A549 (cell line): ENCODE measurements around the gene MTO1. TPM values are rescaled to one million over a fixed set of nuclear protein-coding genes. Genes with fewer than 3 reads are reported as not detected.

Experiments used
- ATAC-seq, 2 experiments: fragments of 200-7000 bp in 1 of 2; fragments of >200 bp in 1 of 2; cut with Nextera tagmentation in 1 of 2; cut with Tn5 transposase in 1 of 2; 3 replicates each; pipeline versions ENCODE4 v1.8.0 to v1.9.1; 2018 to 2020; ENCODE audit warnings: mild to moderate bottlenecking in 1 of 2, moderate library complexity in 1 of 2
- CTCF ChIA-PET: fragments of 300-600 bp; sonication (Branson Sonifier 250); formaldehyde crosslinking; extraction: SDS; loops from one replicate; lab custom pipeline; 2021; ENCODE audit warnings: antibody characterized with exemption, inconsistent platforms; lab: Yijun Ruan, JAX
- POLR2A ChIA-PET: fragments of 350-600 bp; formaldehyde crosslinking; extraction: SDS; loops from one replicate; lab custom pipeline; 2021; ENCODE audit warnings: antibody characterized with exemption, inconsistent platforms; lab: Yijun Ruan, JAX
- DNase-seq, 2 experiments: peaks; one replicate each; pipeline versions ENCODE4 v3.0.0 to v3.0.0-alpha.2; 2011 to 2016; ENCODE audit warnings: low read depth in 1 of 2, low spot score in 1 of 2
- FAIRE-seq: peaks from 2 replicates; lab custom pipeline; 2011; peaks lifted over from hg19 to GRCh38; lab: Jason Lieb, UNC
- H3K27ac ChIP-seq, 2 experiments: fragments of >200 bp; sonication (Bioruptor Twin); formaldehyde crosslinking; 3 replicates each; pipeline ENCODE4 v1.5.1; 2016 to 2017
- H3K4me1 ChIP-seq: fragments of >200 bp; sonication (Bioruptor Twin); formaldehyde crosslinking; 3 replicates; pipeline ENCODE4 v1.6.1; 2016
- H3K4me2 ChIP-seq: fragments of >200 bp; sonication (Bioruptor Twin); formaldehyde crosslinking; 3 replicates; pipeline ENCODE4 v1.6.1; 2016
- H3K4me3 ChIP-seq: fragments of >200 bp; sonication (Bioruptor Twin); formaldehyde crosslinking; 3 replicates; pipeline ENCODE4 v1.5.1; 2016
- H3K9me3 ChIP-seq: fragments of >200 bp; sonication (Bioruptor Twin); formaldehyde crosslinking; 3 replicates; pipeline ENCODE4 v1.6.1; 2016
- ATOH8 ChIP-seq: fragments of 250-450 bp; sonication (Bioruptor Pico); IDR thresholded peaks from 2 replicates; pipeline ENCODE4 v1.5.0; 2020; ENCODE audit warnings: low read depth, mild to moderate bottlenecking, moderate library complexity
- BHLHE40 ChIP-seq: IDR thresholded peaks from 2 replicates; pipeline ENCODE4 v1.6.1; 2012; ENCODE audit warnings: low read depth, low read length, inconsistent platforms
- CBX2 ChIP-seq: fragments of 200-600 bp; sonication (generic); IDR thresholded peaks from 2 replicates; pipeline ENCODE4 v1.6.1; 2016; ENCODE audit warnings: low read depth, mild to moderate bottlenecking, borderline replicate concordance
- CEBPB ChIP-seq, 2 experiments: fragments of >200 bp in 1 of 2; sonication (Bioruptor Twin) in 1 of 2; formaldehyde crosslinking in 1 of 2; IDR thresholded peaks; 2 replicates each; pipeline ENCODE4 v1.6.1; 2012 to 2016
- CHD2 ChIP-seq: fragments of 150-350 bp; IDR thresholded peaks from 2 replicates; pipeline ENCODE4 v1.6.1; 2014; ENCODE audit warnings: low read length; ENCODE audit not compliant: partially characterized antibody
- CTCF ChIP-seq: fragments of >200 bp; sonication (Bioruptor Twin); formaldehyde crosslinking; IDR thresholded peaks from 3 replicates; pipeline ENCODE4 v1.5.1; 2016
- ELK1 ChIP-seq: fragments of 150-350 bp; IDR thresholded peaks from 2 replicates; pipeline ENCODE4 v1.6.1; 2014; ENCODE audit warnings: low read depth, mild to moderate bottlenecking, low read length
- FOSB ChIP-seq: fragments of 250-450 bp; sonication (Bioruptor Pico); IDR thresholded peaks from 2 replicates; pipeline ENCODE4 v1.5.0; 2020; ENCODE audit warnings: mild to moderate bottlenecking, moderate library complexity
- FOSL2 ChIP-seq, 2 experiments: fragments of 450-650 bp in 1 of 2; fragments of >200 bp in 1 of 2; sonication (Bioruptor Twin) in 1 of 2; formaldehyde crosslinking; IDR thresholded peaks; 2 replicates each; pipeline versions ENCODE4 v1.5.0 to v1.6.1; 2016 to 2020; ENCODE audit warnings: mild to moderate bottlenecking in 1 of 2, moderate library complexity in 1 of 2
- FOXS1 ChIP-seq: fragments of 250-450 bp; sonication (Bioruptor Pico); IDR thresholded peaks from 2 replicates; pipeline ENCODE4 v1.5.0; 2020; ENCODE audit warnings: mild to moderate bottlenecking, moderate library complexity
- GATA3 ChIP-seq: IDR thresholded peaks from 2 replicates; pipeline ENCODE4 v1.6.1; 2012; ENCODE audit warnings: borderline replicate concordance
- HEYL ChIP-seq: fragments of 250-450 bp; sonication (Bioruptor Pico); IDR thresholded peaks from 2 replicates; pipeline ENCODE4 v1.8.0; 2021; ENCODE audit warnings: mild to moderate bottlenecking, moderate library complexity
- HOXA7 ChIP-seq: fragments of 250-450 bp; sonication (Bioruptor Pico); IDR thresholded peaks from 2 replicates; pipeline ENCODE4 v1.5.0; 2020; ENCODE audit warnings: mild to moderate bottlenecking, moderate library complexity
- JUNB ChIP-seq: fragments of >200 bp; sonication (Bioruptor Twin); formaldehyde crosslinking; IDR thresholded peaks from 2 replicates; pipeline ENCODE4 v1.6.1; 2016
- KDM1A ChIP-seq: fragments of 200-600 bp; sonication (generic); IDR thresholded peaks from 2 replicates; pipeline ENCODE4 v1.6.1; 2016; ENCODE audit warnings: low read depth, mild to moderate bottlenecking
- MAX ChIP-seq: IDR thresholded peaks from 2 replicates; pipeline ENCODE4 v1.6.1; 2012
- MAZ ChIP-seq: fragments of 150-350 bp; IDR thresholded peaks from 2 replicates; pipeline ENCODE4 v1.6.1; 2014; ENCODE audit warnings: antibody characterized with exemption, low read depth, low read length, borderline replicate concordance
- MYC ChIP-seq: IDR thresholded peaks from 2 replicates; pipeline ENCODE4 v1.6.1; 2012; ENCODE audit warnings: mild to moderate bottlenecking, inconsistent platforms, low read length, improper control_type of control experiment, borderline replicate concordance
- NPAS2 ChIP-seq: fragments of 250-450 bp; sonication (Bioruptor Pico); IDR thresholded peaks from 2 replicates; pipeline ENCODE4 v1.8.0; 2022; ENCODE audit warnings: mild to moderate bottlenecking, moderate library complexity, borderline replicate concordance
- POLR2AphosphoS2 ChIP-seq: conservative IDR thresholded peaks from 2 replicates; pipeline ENCODE4 v1.6.1; 2012; ENCODE audit warnings: low read length, improper control_type of control experiment, inconsistent platforms
- RARB ChIP-seq: fragments of 250-450 bp; sonication (Bioruptor Pico); IDR thresholded peaks from 2 replicates; pipeline ENCODE4 v1.8.0; 2021; ENCODE audit warnings: mild to moderate bottlenecking, moderate library complexity
- RNF2 ChIP-seq: fragments of 200-600 bp; sonication (generic); IDR thresholded peaks from 2 replicates; pipeline ENCODE4 v1.6.1; 2016; ENCODE audit warnings: low read depth, mild to moderate bottlenecking, antibody characterized with exemption, moderate library complexity, borderline replicate concordance
- TP53 ChIP-seq: fragments of 250-450 bp; sonication (Bioruptor Pico); IDR thresholded peaks from 2 replicates; pipeline ENCODE4 v1.5.0; 2021; ENCODE audit warnings: mild to moderate bottlenecking, moderate library complexity
- ZC3H11A ChIP-seq: fragments of 450-650 bp; IDR thresholded peaks from 2 replicates; pipeline ENCODE4 v1.6.1; 2014; ENCODE audit warnings: antibody characterized with exemption, mild to moderate bottlenecking
- ZFP36 ChIP-seq: fragments of 450-650 bp; IDR thresholded peaks from 2 replicates; pipeline ENCODE4 v1.6.1; 2014; ENCODE audit warnings: borderline replicate concordance; ENCODE audit not compliant: partially characterized antibody
- WGBS: methylation state at CpG from one replicate; pipeline ENCODE4 v1.1.6; 2017; ENCODE audit errors: missing lambda C conversion rate; 5-methylcytosine and 5-hydroxymethylcytosine counted together
- polyA plus RNA-seq, 4 experiments: library from polyadenylated mRNA; depleted of rRNA in 3 of 4; stranded (reverse); fragments of >200 nt; fragmentation: RNase III in 1 of 4; extraction: RNeasy Plus Mini Kit Qiagen cat#74134 plus additional on column Dnase treatment in 1 of 4; gene quantifications; 2 replicates in 3 of 4; 3 replicates in 1 of 4; pipeline ENCODE4 v1.2.3, GENCODE V29; 2011 to 2017

The MTO1 gene
- polyA plus RNA-seq, 2 of the 4 experiments (the other 2 are of a cell fraction), result 12.8 to 19.9 TPM

- Histone ChIP-seq H3K4me3 (no peak overlapping the region), H3K27ac (no peak overlapping the region), H3K4me2 (no peak overlapping the region), H3K4me1 (no peaks in the 10 kb centered on the region)
- 84% methylated on average over 6 of the region's 6 CpGs for WGBS
- POLR2A ChIA-PET, result no interaction called here
- DNase-seq, result no peak
- ATAC-seq, result no peak
- no peak for TF ChIP-seq JUNB
- no peak for TF ChIP-seq MYC
- TF ChIP-seq ZC3H11A, result no peak
- no peak for TF ChIP-seq MAZ
- TF ChIP-seq CTCF, result no peak
- TF ChIP-seq FOXS1, result no peak
- no peak for TF ChIP-seq GATA3
- no peak for TF ChIP-seq CEBPB (IDR thresholded peaks at IDR 0.05)
- no peak for TF ChIP-seq HEYL (CRISPR knock-in tag)
- no peak for TF ChIP-seq BHLHE40
- TF ChIP-seq ELK1, result no peak
- no peak for TF ChIP-seq KDM1A
- TF ChIP-seq NPAS2, result no peak
- TF ChIP-seq MAX, result no peak
- no peak for TF ChIP-seq CHD2
- no peak for TF ChIP-seq RARB
- no peak for TF ChIP-seq ATOH8 (CRISPR knock-in tag)
- TF ChIP-seq, all 56 proteins: peak for 0
- CTCF ChIA-PET, result interaction anchor here (0.6 kb wide), 1 partner anchor 10 kb away, joined by 3 read pairs; no protein-coding TSS in a partner anchor
- no peak for FAIRE-seq
- H3K9me3 ChIP-seq, result no peaks in the 10 kb centered on the region
Observed at GRCh38 chr6:73506246-73506645, 44.7 kb downstream of the MTO1 start.

- ChIA-PET POLR2A (no interaction called here), CTCF (interaction anchor here (2.0 kb wide), 1 partner anchor 12 kb away, joined by 4 read pairs; no protein-coding TSS in a partner anchor)
- TF ChIP-seq HOXA7 (CRISPR knock-in tag), result no peak
- 0 out of 2 replicates have a peak, but pooled peaks have one; percentile 50 for TF ChIP-seq POLR2AphosphoS2
- 0 out of 2 replicates have a peak, but pooled peaks have one; percentile 18 for TF ChIP-seq FOSB (CRISPR knock-in tag)
- H3K4me2 ChIP-seq, result no peak overlapping the region
- no peaks in the 10 kb centered on the region for H3K9me3 ChIP-seq
- 19% methylated on average over 1 of the region's 1 CpG for WGBS
- ATAC-seq (peak; percentile 1 to 14; a peak in 2 of 6 replicates), DNase-seq (no peak), FAIRE-seq (no peak)
- no peaks in the 10 kb centered on the region for H3K4me1 ChIP-seq
- H3K4me3 ChIP-seq, result no peak overlapping the region
- H3K27ac ChIP-seq, result no peak overlapping the region
Observed at GRCh38 chr6:73508776-73509175, 47.2 kb downstream of the MTO1 start.

- 91% methylated on average over 1 of the region's 1 CpG for WGBS
- FAIRE-seq, result no peak
- Histone ChIP-seq H3K27ac (no peak overlapping the region), H3K4me1 (peaks cover 2% of the 10 kb centered on the region), H3K4me2 (no peak overlapping the region), H3K4me3 (no peak overlapping the region), H3K9me3 (no peaks in the 10 kb centered on the region)
- CTCF ChIA-PET, result interaction anchor here (2.0 kb wide), 1 partner anchor 13 kb away, joined by 4 read pairs; no protein-coding TSS in a partner anchor
- POLR2A ChIA-PET, result no interaction called here
- DNase-seq, result no peak
- no peak for TF ChIP-seq TP53 (CRISPR knock-in tag)
- TF ChIP-seq JUNB, result no peak
- no peak for TF ChIP-seq ZFP36
- TF ChIP-seq RNF2, result no peak
- TF ChIP-seq ATOH8 (CRISPR knock-in tag), result no peak
- TF ChIP-seq POLR2AphosphoS2, result peak; percentile 93
- TF ChIP-seq ELK1, result no peak
- no peak for TF ChIP-seq FOSL2 (IDR thresholded peaks at IDR 0.05)
- no peak for TF ChIP-seq FOSL2 (CRISPR knock-in tag; IDR thresholded peaks at IDR 0.05)
- TF ChIP-seq CBX2, result no peak
- no peak for ATAC-seq
Observed at GRCh38 chr6:73509851-73510250, 48.3 kb downstream of the MTO1 start.
